Activated effector memory CD4-positive, alpha-beta T cell treated with Interleukin-2 at 50 U/mL for 16 hours (primary cell): ENCODE measurements around the gene TMEM63A.
"Not testable (repeated sequence)": the region's sequence is repeated elsewhere in the genome, so short reads cannot be mapped to it uniquely, and the experiment has no call there.

Experiments used
- DNase-seq: peaks from one replicate; pipeline ENCODE4 v3.0.0-alpha.2; 2020

The TMEM63A gene

DNA sequence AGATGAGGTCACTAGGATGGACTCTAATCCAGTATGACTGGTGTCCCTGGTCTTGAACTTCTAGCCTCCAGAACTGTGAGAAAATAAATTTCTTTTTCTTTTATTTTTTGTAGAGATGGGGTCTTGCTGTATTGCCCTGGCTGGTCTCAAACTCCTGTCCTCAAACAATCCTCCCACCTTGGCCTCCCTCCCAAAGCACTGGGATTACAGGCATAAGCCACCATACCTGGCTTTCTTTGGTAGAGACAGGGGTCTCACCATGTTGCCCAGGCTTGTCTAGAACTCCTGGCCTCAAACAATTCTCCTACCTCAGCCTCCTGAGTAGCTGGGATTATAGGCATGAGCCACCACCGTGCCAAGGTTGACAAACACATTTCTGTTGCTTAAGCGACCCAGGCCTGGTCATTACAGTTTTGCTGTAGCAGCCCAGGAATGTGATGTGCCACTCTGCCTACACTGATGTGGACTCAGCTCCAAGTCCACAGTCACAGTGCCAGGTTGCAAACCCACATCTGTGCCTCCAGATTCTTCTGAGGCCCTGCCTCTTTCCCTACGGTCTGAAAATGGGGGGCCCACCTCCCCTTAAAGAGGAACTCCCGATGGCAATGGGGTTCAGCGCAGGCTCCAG, 25.9 kb upstream of the TMEM63A start:
- no peak for DNase-seq

- DNase-seq: no peak
Observed at GRCh38 chr1:225907341-225907740, 25.2 kb upstream of the TMEM63A start.

- no peak for DNase-seq
Observed at GRCh38 chr1:225906467-225906866, 24.3 kb upstream of the TMEM63A start.

DNA sequence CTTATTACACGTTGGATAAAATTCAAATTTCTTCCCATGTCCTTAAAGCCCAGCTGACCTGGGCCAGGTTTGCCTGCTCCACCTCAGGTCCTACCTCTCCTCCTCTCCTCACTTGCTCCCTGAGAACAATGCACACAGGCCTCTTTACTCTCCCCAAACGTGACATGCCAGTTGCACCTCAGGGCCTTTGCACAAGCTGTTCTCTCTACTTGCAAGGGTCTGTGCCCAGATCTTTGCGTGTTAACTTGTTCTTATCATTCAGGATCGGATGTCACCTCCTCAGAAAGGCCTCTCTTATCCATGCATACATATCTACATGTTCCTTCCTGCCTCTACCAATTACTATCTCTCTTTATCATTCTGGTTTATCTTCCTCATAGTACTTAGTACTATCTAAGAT, 21.4 kb upstream of the TMEM63A start:
- no peak for DNase-seq

- no peak for DNase-seq
Observed at GRCh38 chr1:225899044-225899925, 17.1 kb upstream of the TMEM63A start.

- DNase-seq: peak; percentile 46
Observed at GRCh38 chr1:225897595-225898514, 15.7 kb upstream of the TMEM63A start.

- DNase-seq: peak; percentile 55
Observed at GRCh38 chr1:225896937-225897549, 14.9 kb upstream of the TMEM63A start.

DNA sequence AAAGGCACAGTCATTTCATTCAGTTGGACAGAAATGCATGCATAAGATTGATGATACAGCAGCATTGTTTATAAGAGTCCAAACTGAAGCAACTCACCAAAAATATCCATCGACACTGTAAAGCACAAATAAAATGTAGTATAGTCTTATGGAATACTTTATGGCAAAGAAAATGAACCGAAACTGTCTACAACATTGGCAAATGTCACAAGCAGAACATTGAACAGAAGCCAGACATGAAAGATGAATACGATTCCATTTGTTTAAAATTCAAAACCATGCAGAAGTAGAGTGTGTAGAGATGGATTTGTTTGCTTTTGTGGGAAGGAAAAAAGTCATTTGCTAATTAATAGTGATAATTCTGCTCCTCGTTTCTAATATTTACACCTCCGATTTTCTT, 14.3 kb upstream of the TMEM63A start:
- DNase-seq: no peak

GRCh38 chr1:225892307-225892706, 10.1 kb upstream of the TMEM63A start:
- DNase-seq: no peak

DNA sequence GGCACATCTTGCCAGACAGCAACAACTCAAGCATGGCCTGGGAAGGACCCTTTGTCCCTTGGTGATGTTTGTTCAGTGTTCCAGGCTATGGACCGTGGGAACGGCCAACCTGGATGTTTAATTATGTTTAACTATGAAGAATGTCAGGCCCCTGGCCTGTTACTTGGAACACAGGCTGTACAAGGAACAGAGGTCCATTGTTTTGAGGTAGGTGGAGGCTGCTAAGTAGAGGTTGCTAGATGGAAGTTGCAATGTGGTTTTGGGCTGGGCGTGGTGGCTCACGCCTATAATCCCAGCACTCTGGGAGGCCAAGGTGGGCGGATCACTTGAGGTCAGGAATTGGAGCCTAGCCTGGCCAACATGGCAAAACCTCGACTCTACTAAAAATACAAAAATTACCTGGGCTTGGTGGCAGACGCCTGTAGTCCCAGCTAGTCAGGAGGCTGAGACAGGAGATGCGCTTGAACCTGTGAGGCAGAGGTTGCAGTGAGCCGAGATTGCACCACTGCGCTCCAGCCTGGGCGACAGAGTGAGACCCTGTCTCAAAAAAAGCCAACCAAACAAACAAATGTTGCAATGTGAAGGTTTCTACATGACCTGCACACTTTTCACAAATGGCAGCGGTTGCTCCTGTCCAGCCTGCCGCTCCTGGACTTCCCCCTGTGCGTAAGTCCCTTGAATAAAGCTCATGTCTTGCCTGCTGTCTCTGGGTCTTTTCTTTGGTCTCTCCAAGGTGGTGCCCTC, 9.2 kb upstream of the TMEM63A start:
- DNase-seq: no peak

DNA sequence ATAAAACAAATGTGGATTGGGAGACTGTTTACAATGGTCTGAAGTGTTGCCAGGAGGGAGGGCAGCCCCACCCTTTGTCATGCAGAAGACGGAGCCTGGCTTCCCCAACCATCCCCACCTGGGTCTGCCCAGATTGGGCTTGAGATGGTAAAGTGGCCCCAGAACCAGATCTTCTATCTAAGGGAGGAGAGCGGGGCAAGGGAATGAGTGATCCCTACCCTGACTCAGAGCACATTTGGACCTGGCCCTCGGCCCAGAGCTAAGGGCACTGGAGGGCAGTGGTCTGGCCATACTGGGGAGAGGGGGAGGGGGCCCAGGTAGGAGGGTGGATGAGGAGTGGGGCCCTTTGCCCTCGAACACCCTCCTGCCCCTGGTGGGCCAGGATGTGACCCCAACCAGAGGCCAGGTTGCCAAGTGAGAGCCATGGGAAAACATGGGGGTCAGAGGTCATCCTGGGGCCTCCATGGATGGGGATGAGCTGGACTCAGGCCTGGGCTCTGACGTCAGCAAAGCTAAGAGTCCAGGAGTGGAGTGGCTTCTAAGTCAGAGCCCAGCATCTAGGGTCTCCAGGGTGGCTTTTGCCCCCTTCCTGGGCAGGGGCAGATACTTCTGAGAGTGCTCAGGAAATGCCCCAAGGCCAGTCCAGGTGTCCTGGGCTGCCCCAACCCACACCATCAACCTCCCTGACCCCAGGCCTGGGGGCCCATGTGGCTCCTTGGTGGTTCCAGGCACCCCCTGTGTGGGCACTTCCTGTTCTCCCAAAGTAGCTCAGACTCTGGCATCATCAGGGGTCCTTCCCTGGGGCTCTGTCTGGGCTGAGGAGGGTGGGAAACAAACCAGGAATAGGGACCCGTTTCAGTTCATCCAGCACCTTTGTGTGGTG, 8.4 kb upstream of the TMEM63A start:
- no peak for DNase-seq

DNA sequence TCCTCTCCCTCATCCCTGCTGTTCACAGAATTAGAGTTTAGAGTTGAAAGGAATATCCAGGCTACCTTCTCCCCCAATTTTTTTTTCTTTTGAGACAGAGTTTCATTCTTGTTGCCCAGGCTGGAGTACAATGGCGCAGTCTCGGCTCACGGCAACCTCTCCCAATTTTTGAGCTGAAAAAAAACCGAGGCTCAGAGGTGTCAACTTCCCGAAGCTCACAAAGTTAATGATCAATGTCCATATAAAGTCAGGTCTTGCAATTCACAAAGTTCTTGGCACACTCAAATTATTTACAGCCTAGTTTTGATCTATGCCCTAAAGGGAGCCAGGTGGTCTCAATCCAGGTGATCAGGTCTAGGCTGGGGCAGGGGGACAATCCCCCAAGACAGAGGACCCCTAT, 7.6 kb upstream of the TMEM63A start:
- DNase-seq: no peak

- no peak for DNase-seq
Observed at GRCh38 chr1:225888898-225889601, 6.9 kb upstream of the TMEM63A start, which contains the start of gene LEFTY1. LEFTY1 (minus strand) TSS chr1:225889146; CDS start chr1:225889066, 80 bp downstream.

- no peak for DNase-seq
Observed at GRCh38 chr1:225888289-225888897, 6.2 kb upstream of the TMEM63A start.

DNA sequence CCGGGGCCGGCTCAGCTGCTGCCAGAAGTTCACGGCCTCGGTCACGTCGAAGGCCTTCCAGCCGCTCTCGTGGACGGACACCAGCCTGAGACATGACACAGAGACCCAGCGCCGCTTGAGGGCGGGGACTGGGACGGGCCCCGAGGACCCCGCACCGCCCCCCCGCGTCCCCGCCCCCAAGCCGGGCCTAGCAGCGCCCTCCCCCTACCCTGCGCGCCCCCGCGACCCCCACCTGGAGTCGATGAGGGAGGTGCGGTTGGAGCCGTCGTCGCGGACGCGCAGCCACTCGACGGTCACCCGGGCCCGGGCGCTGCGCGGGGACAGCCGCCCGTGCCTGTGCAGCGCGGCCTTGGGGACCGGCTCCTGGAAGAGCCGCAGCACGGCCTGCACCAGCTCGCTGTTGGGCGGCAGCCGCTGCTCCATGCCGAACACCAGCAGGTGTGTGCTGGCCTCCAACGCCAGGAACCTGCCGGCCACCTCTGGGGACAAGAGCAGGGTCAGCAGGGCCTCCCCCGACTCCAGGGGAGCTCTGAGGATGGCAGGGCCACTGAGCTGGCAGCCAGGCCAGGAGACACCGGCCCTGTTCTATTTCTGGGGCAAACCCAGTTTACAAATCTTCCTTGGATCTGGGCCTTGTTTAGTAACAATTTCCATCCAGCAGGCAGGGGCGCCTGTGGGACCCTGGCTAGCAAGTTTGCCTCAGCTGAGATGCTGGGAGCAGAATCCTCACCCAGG, 5.5 kb upstream of the TMEM63A start:
- not testable (repeated sequence) for DNase-seq

DNA sequence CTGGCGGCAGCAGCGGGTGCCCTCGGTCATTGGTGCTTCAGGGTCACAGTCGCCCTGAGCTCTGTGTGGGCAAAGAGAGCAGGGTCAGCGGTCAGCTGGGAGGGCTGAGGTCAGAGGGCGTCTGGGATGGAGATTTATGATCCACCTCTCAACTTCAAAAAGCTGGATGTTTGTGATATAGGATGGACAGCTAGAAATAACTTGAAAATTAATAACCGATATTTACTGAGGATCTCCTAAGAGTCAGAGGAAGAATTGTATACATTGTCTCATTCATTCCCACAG, 4.8 kb upstream of the TMEM63A start:
- no peak for DNase-seq

- no peak for DNase-seq
Observed at GRCh38 chr1:225886159-225887029, 4.2 kb upstream of the TMEM63A start.

- no peak for DNase-seq
Observed at GRCh38 chr1:225885336-225885735, 3.2 kb upstream of the TMEM63A start.
